IPS-18a (cell line): Measurements from ENCODE around the gene UGCG.

Source experiments
- H3K27ac ChIP-seq: one replicate; pipeline ENCODE4 v1.5.1; 2013; ENCODE audit warnings: low read length
- H3K27me3 ChIP-seq: one replicate; pipeline ENCODE4 v1.6.1; 2013; ENCODE audit warnings: mild to moderate bottlenecking, low read length; ENCODE audit not compliant: control insufficient read depth, insufficient read depth
- H3K36me3 ChIP-seq: one replicate; pipeline ENCODE4 v1.6.1; 2013; ENCODE audit warnings: low read depth, low read length; ENCODE audit not compliant: control insufficient read depth
- H3K4me1 ChIP-seq: one replicate; pipeline ENCODE4 v1.6.1; 2013; ENCODE audit warnings: low read depth, low read length; ENCODE audit not compliant: control insufficient read depth
- H3K4me3 ChIP-seq: one replicate; pipeline ENCODE4 v1.5.1; 2013; ENCODE audit warnings: low read length
- H3K9ac ChIP-seq: one replicate; pipeline ENCODE4 v1.6.1; 2013; ENCODE audit warnings: mild to moderate bottlenecking, low read length, moderate library complexity
- H3K9me3 ChIP-seq: one replicate; pipeline ENCODE4 v1.6.1; 2013; ENCODE audit warnings: low read depth, low read length; ENCODE audit not compliant: control insufficient read depth

The UGCG gene

GRCh38 chr9:111907147-111907546 is 10.5 kb downstream of the UGCG start:
- Histone ChIP-seq H3K4me1 (no peaks in the 10 kb centered on the region), H3K27me3 (no peaks in the 10 kb centered on the region)

DNA sequence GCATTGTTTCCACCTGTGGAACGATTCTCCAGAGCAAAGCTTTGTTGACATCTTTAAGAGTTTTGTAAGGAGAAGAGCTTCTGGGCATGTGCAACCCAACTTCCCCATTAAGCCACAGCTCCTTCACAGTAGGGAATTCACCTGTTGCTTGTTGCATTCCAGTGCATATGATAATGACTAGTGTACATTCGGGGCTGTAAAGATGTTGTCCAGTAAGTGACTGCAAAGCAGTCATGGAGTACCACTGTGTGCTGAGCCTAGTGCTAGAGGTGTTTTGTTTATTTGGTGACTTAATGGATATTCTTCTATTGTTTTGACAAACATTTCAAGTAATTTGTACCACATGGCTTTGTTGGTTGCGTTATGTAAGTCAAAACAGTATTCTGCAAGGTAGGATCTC is 12.8 kb downstream of the UGCG start:
- Histone ChIP-seq H3K36me3 (no peaks in the 10 kb centered on the region), H3K4me3 (no peak overlapping the region), H3K27me3 (no peaks in the 10 kb centered on the region), H3K9me3 (no peaks in the 10 kb centered on the region), H3K9ac (no peak overlapping the region), H3K4me1 (no peaks in the 10 kb centered on the region), H3K27ac (no peak overlapping the region)

More at GRCh38 chr9:111907147-111907546, 10.5 kb downstream of the UGCG start:
- no peak overlapping the region for H3K4me3 ChIP-seq
- no peak overlapping the region for H3K27ac ChIP-seq
- H3K9ac ChIP-seq, result no peak overlapping the region
- H3K9me3 ChIP-seq, result no peaks in the 10 kb centered on the region
- H3K36me3 ChIP-seq, result no peaks in the 10 kb centered on the region

GRCh38 chr9:111910428-111910827 is 13.8 kb downstream of the UGCG start:
- H3K4me3 ChIP-seq, result no peak overlapping the region
- no peaks in the 10 kb centered on the region for H3K27me3 ChIP-seq
- no peak overlapping the region for H3K27ac ChIP-seq
- no peaks in the 10 kb centered on the region for H3K4me1 ChIP-seq
- H3K9ac ChIP-seq, result no peak overlapping the region
- H3K9me3 ChIP-seq, result no peaks in the 10 kb centered on the region
- H3K36me3 ChIP-seq, result no peaks in the 10 kb centered on the region

DNA sequence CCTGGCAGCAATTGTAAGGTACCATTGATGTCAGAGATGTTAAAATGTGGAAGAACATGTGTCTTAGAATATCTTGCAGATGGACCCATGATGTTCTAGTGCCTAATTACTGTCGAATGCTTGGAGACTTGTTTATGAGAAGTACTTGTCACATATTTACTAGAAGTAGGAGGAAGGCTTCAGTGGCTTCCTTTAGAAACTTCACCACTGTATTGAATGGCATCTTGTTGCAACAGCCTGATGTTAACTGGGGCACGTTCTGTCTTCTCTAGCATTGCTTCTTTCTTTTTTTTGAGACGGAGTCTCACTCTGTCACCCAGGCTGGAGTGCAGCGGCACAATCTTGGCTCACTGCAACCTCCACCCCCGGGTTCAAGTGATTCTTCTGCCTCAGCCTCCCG is 16.5 kb downstream of the UGCG start:
- H3K27ac ChIP-seq, result no peak overlapping the region
- no peak overlapping the region for H3K9ac ChIP-seq
- no peak overlapping the region for H3K4me3 ChIP-seq
- H3K9me3 ChIP-seq, result no peaks in the 10 kb centered on the region
- no peaks in the 10 kb centered on the region for H3K27me3 ChIP-seq
- peaks cover 6% of the 10 kb centered on the region for H3K36me3 ChIP-seq
- no peaks in the 10 kb centered on the region for H3K4me1 ChIP-seq

DNA sequence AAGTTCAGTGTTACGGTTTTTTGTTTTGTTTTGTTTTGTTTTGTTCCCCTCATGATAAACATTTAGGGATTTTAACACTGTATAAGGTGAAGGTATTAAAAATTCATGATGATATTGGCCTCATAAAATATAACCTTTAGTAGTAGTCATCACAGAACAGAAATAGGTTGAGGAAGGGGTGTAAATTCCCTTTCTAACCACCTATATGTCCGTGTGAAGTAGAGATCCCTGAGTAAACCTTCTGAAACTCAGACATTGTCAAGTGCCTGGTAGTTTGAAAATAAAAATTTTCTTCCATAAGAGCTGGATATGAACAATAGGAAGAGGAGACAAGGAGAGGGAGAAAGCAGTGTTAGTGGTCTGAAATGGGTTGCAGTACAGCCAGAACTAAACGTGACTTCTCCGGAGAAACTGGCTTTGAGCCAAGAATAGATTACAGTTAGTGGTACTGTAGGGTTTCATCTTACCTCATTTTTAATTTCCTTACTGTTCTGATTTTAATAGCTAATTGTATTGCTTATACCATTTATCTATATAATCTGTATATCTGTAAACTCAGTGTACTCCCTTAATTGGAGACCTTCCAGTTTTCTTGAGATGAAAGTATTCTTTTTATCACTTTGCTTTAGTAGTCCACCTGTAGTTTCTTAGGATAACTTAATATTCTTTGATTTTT is 18.3 kb downstream of the UGCG start:
- Histone ChIP-seq H3K36me3 (peaks cover 6% of the 10 kb centered on the region), H3K4me3 (no peak overlapping the region), H3K27ac (no peak overlapping the region), H3K4me1 (no peaks in the 10 kb centered on the region), H3K9ac (no peak overlapping the region), H3K9me3 (no peaks in the 10 kb centered on the region), H3K27me3 (no peaks in the 10 kb centered on the region)

DNA sequence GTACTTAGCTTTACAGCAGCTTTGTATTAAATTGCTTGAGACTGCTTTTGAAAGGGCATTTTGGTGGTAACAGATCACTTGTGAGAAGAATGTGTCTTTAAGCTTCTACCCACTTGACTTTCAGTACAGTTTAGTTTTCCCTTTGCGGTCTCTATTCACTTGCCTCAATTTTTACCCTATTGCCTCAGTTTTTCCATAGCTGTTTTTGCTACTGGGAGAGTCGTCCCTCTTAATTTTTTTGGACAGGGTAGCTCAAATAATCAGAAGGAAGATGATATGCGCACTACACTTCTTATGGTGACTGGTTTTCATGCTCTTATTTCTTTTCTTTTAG is 18.8 kb downstream of the UGCG start:
- Histone ChIP-seq H3K36me3 (peaks cover 6% of the 10 kb centered on the region), H3K9ac (no peak overlapping the region), H3K4me1 (no peaks in the 10 kb centered on the region), H3K27me3 (no peaks in the 10 kb centered on the region), H3K27ac (no peak overlapping the region), H3K4me3 (no peak overlapping the region), H3K9me3 (no peaks in the 10 kb centered on the region)

DNA sequence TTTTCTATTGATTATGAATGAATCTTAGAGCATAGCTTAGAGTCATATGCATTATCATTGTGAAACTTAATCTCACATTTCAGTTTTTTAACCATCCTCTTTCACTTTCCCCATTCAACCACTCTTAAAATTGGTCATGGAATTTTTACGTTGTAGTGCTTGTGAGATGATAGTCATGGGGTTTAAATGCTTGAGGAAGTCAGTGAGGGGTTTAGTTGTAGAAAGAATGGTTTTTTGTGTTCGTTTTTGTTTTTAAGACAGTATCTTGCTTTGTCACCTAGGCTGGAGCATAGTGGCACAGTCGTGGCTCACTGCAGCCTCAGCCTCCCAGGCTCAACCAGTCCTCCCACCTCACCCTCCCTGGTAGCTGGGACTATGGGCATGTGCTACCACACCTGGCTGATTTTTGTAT is 19.6 kb downstream of the UGCG start:
- H3K4me3 ChIP-seq, result no peak overlapping the region
- H3K4me1 ChIP-seq, result no peaks in the 10 kb centered on the region
- H3K9ac ChIP-seq, result no peak overlapping the region
- no peaks in the 10 kb centered on the region for H3K9me3 ChIP-seq
- no peaks in the 10 kb centered on the region for H3K27me3 ChIP-seq
- H3K36me3 ChIP-seq, result peaks cover 6% of the 10 kb centered on the region
- no peak overlapping the region for H3K27ac ChIP-seq

DNA sequence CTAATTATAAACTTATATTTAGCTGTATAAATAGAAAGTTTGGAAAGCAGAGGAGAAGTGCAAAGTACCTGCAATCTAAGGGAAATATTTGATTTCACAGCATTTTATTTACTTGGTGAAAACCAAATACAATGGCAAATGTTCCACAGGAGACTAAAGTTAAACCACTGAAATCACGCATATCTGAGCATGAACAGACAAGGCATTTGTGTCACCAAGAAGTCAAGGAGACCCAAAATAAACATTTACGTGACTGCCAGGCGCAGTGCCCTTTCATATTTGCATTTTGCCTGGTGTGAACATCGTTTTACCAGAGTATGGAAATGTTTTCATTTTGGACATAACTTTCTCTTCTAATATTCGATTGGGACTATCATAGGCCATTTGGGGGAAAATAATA is 20.6 kb downstream of the UGCG start:
- no peaks in the 10 kb centered on the region for H3K9me3 ChIP-seq
- H3K27ac ChIP-seq, result no peak overlapping the region
- H3K4me3 ChIP-seq, result no peak overlapping the region

DNA sequence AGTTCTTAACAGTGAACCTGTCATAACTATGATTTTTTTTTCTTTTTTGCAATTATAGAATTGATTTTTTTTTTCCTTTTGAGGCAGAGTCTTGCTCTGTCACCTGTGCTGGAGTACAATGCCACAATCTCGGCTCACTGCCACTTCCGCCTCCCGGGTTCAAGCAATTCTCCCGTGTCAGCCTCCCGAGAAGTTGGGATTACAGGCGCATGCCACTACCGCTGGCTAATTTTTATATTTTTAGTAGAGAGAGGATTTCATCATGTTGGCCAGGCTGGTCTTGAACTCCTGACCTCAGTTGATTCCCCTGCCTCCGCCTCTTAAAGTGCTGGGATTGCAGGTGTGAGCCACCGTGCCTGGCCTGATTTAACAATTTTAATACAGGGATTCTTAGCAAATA is 21.4 kb downstream of the UGCG start:
- Histone ChIP-seq H3K9me3 (no peaks in the 10 kb centered on the region), H3K27me3 (no peaks in the 10 kb centered on the region), H3K9ac (no peak overlapping the region), H3K27ac (no peak overlapping the region), H3K36me3 (peaks cover 6% of the 10 kb centered on the region), H3K4me1 (no peaks in the 10 kb centered on the region), H3K4me3 (no peak overlapping the region)

More for the DNA sequence above, 20.6 kb downstream of the UGCG start:
- Histone ChIP-seq H3K4me1 (no peaks in the 10 kb centered on the region), H3K9ac (no peak overlapping the region), H3K27me3 (no peaks in the 10 kb centered on the region), H3K36me3 (peaks cover 6% of the 10 kb centered on the region)

DNA sequence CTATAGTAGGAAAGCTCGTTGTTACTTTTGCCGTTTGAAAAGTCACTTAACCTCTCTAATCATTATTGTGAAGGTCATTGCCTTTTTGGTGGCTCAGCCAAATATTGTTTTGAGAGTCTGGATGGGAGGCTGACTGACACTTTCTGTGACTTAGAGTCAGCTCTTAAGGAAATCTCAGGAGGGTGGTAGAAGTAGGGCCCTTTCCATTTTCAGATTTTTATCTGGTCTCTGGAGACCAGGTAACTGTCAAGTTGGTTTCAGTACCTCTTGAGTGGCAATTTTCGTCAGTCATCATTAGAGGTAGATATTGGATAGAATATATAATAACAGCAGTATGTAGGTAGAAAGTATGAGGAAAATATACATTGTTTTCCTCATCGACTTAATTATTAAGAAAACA is 23.3 kb downstream of the UGCG start:
- Histone ChIP-seq H3K9ac (no peak overlapping the region), H3K4me3 (no peak overlapping the region), H3K36me3 (peaks cover 6% of the 10 kb centered on the region), H3K27ac (no peak overlapping the region), H3K9me3 (no peaks in the 10 kb centered on the region), H3K4me1 (no peaks in the 10 kb centered on the region), H3K27me3 (no peaks in the 10 kb centered on the region)

DNA sequence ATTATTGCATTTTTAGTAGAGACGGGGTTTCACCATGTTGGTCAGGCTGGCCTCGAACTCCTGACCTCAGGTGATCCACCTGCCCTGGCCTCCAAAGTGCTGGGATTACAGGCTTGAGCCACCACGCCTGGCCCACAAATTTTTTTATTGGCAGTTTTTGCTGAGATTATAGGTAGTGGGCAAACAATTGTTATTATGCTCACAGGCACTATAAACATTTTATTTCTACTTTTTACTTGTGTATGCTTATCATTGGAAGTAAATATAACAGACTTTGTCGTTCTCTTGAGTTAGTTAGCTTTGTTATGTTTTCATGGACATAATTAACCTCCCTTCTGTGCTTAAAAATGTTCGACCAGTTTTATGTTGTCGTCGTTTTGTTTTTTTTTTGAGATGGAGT is 23.9 kb downstream of the UGCG start:
- Histone ChIP-seq H3K4me1 (no peaks in the 10 kb centered on the region), H3K4me3 (no peak overlapping the region), H3K9ac (no peak overlapping the region), H3K27ac (no peak overlapping the region), H3K36me3 (peaks cover 6% of the 10 kb centered on the region), H3K27me3 (no peaks in the 10 kb centered on the region), H3K9me3 (no peaks in the 10 kb centered on the region)

DNA sequence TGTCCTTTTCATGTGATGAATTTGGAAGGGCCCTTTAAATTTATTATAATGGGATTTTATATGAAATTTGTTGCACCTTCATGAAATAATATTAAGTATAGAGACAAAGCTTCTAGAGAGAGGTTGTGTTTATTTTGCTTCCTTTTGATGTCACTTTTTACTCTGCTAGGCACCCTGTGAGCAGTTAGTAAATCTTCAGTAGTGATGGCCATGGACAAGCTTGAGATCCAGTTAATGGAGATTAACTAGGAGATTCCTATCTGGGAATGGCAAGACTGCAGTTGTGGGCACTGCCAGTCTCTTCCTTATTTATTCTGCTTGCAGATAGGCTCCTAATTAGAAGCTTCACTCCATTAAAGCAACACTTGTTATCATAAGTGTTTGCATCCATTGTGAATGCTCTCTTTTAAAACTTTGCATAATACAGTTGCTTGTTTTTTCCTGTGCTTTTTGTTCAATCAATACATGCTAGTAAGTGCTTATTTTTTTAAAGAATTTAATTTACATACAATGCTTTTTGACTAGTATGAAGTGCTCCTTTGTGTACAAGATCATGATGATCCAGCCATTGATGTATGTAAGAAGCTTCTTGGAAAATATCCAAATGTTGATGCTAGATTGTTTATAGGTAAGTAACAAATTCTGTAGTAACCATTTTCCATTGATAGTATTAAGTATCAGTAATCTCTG is 25.9 kb downstream of the UGCG start:
- peaks cover 6% of the 10 kb centered on the region for H3K36me3 ChIP-seq
- no peaks in the 10 kb centered on the region for H3K27me3 ChIP-seq
- H3K9ac ChIP-seq, result no peak overlapping the region
- H3K9me3 ChIP-seq, result no peaks in the 10 kb centered on the region
- H3K4me3 ChIP-seq, result no peak overlapping the region
- H3K27ac ChIP-seq, result no peak overlapping the region
- H3K4me1 ChIP-seq, result no peaks in the 10 kb centered on the region
